ENCODE data around the gene CAST.
A peak's percentile ranks its signal among the peaks of the same experiment; 100 is the strongest.

CAST gene

GRCh38 chr5:96736937-96737336, 74.8 kb downstream of the CAST start:
- H3K27me3 ChIP-seq, result no peaks in the 10 kb centered on the region
- no peak for TF ChIP-seq CTCF (IDR thresholded peaks at IDR 0.05)
- H3K4me1 ChIP-seq, result peaks cover 0 to 6% (median 4%) of the 10 kb centered on the region in 4 donors
- no peak overlapping the region for H3K4me3 ChIP-seq
- no peak for DNase-seq
- no peaks in the 10 kb centered on the region for H3K9me3 ChIP-seq
- no peak overlapping the region for H3K27ac ChIP-seq
- intact Hi-C loops (cut with DNase I; ENCODE audit: low total_unique reads), result no loop called here
- peaks cover 45 to 50% (median 45%) of the 10 kb centered on the region in 3 donors for H3K36me3 ChIP-seq

DNA sequence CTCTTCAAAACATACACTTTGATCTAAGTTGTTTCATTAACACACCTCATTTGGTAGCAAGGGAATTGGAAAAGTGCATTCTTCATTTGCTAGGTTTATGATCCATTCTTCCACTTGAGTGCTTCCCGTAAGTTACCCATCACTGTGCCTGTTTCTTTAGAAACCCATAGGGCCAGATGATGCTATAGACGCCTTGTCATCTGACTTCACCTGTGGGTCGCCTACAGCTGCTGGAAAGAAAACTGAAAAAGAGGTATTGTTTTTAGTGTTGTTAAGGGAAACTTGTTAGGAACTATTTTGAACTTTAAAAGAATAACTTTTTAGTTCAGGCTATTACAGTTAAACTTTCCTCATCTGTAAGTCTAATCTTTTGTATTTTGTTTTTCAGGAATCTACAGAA, 78.9 kb downstream of the CAST start:
- Histone ChIP-seq H3K27ac (no peak overlapping the region), H3K9me3 (no peaks in the 10 kb centered on the region), H3K36me3 (peaks cover 87 to 92% (median 87%) of the 10 kb centered on the region in 3 donors), H3K4me1 (peaks cover 0 to 8% (median 3%) of the 10 kb centered on the region in 4 donors), H3K27me3 (no peaks in the 10 kb centered on the region), H3K4me3 (no peak overlapping the region)
- intact Hi-C loops (cut with DNase I; ENCODE audit: low total_unique reads), result no loop called here
- no peak for TF ChIP-seq CTCF (IDR thresholded peaks at IDR 0.05)
- DNase-seq, result no peak

DNA sequence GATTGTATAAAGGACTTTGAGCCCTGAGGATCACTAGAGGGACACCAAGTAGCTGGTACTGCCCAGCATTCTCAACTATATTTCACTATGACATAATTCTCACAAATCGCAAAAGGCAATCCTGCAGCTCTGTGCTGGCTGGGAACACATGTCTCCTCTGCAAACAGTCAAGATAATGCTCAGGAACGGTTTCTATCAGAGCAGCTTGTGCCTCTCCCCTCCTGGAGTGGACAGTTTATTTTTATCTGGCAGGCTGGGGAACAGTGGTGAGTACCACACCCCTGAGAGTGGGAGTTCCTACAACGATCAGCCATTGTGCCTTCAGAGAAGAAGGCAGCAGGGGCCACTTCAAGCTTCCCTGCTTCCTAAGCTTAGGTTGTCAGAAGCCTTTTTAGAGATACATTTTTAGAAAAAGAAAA, 79.7 kb downstream of the CAST start:
- no peak for TF ChIP-seq CTCF (IDR thresholded peaks at IDR 0.05)
- peaks cover 90 to 96% (median 95%) of the 10 kb centered on the region in 3 donors for H3K36me3 ChIP-seq
- no peak for DNase-seq
- H3K4me1 ChIP-seq, result peaks cover 0 to 8% (median 3%) of the 10 kb centered on the region in 4 donors
- H3K4me3 ChIP-seq, result no peak overlapping the region
- H3K27me3 ChIP-seq, result no peaks in the 10 kb centered on the region
- no peak overlapping the region for H3K27ac ChIP-seq
- intact Hi-C loops (cut with DNase I; ENCODE audit: low total_unique reads), result no loop called here
- H3K9me3 ChIP-seq, result no peaks in the 10 kb centered on the region

GRCh38 chr5:96742538-96742937, 80.4 kb downstream of the CAST start:
- Histone ChIP-seq H3K27ac (peak overlapping the region in 1 of 2 donors; percentile 31), H3K4me3 (no peak overlapping the region), H3K27me3 (no peaks in the 10 kb centered on the region), H3K9me3 (no peaks in the 10 kb centered on the region), H3K36me3 (peaks cover 91 to 100% (median 96%) of the 10 kb centered on the region in 3 donors), H3K4me1 (peaks cover 0 to 8% (median 3%) of the 10 kb centered on the region in 4 donors)
- TF ChIP-seq CTCF (IDR thresholded peaks at IDR 0.05), result no peak
- DNase-seq, result no peak
- intact Hi-C loops (cut with DNase I; ENCODE audit: low total_unique reads), result no loop called here

GRCh38 chr5:96743065-96743768, 81.0 kb downstream of the CAST start:
- Histone ChIP-seq H3K4me1 (peaks cover 0 to 8% (median 3%) of the 10 kb centered on the region in 4 donors), H3K9me3 (no peaks in the 10 kb centered on the region), H3K36me3 (peaks cover 93 to 100% (median 96%) of the 10 kb centered on the region in 3 donors), H3K27ac (peak overlapping the region; percentile 31 to 50), H3K27me3 (no peaks in the 10 kb centered on the region), H3K4me3 (no peak overlapping the region)
- TF ChIP-seq CTCF (IDR thresholded peaks at IDR 0.05), result no peak
- intact Hi-C loops (cut with DNase I; ENCODE audit: low total_unique reads), result no loop called here
- peak in 1 of 2 donors; percentile 46 for DNase-seq

Data from tibial artery (tissue), 4 donors.